Upper lobe of left lung (tissue), 6 donors: ENCODE data around the gene LGALS9. TPM values are rescaled to one million over a fixed set of nuclear protein-coding genes. Genes with fewer than 3 reads are reported as not detected.

ENCODE experiments used
- ATAC-seq, 2 donors: fragments of 200-7000 bp; cut with Tn5 transposase; one replicate each; pipeline ENCODE4 v1.9.1; 2022; ENCODE audit warnings: mild to moderate bottlenecking in 2 of 2, moderate library complexity in 2 of 2; ENCODE audit not compliant: low FRiP score in 2 of 2
- DNase-seq, 2 donors: peaks; one replicate each; pipeline ENCODE4 v3.0.0-alpha.2; 2019 to 2020
- H3K27ac ChIP-seq, 4 donors: fragments of 200-600 bp; sonication (generic); one replicate each; pipeline ENCODE4 v1.5.1; 2016 to 2019
- H3K27me3 ChIP-seq, 4 donors: fragments of 200-600 bp; sonication (generic); one replicate each; pipeline ENCODE4 v1.5.1; 2017 to 2019
- H3K36me3 ChIP-seq, 4 donors: fragments of 200-600 bp; sonication (generic); one replicate each; pipeline ENCODE4 v1.5.1; 2016 to 2019
- H3K4me1 ChIP-seq, 4 donors: fragments of 200-600 bp; sonication (generic); one replicate each; pipeline ENCODE4 v1.5.1; 2018 to 2019
- H3K4me3 ChIP-seq, 4 donors: fragments of 200-600 bp; sonication (generic); one replicate each; pipeline ENCODE4 v1.5.1; 2017 to 2019; ENCODE audit warnings: mild to moderate bottlenecking in 2 of 4, moderate library complexity in 1 of 4
- H3K9me3 ChIP-seq, 4 donors: fragments of 200-600 bp; sonication (generic); one replicate each; pipeline ENCODE4 v1.5.1; 2018 to 2019
- EP300 ChIP-seq, 4 donors: sonication (generic); formaldehyde crosslinking; IDR thresholded peaks; one replicate each; pipeline ENCODE4 v1.5.1; 2017; ENCODE audit warnings: antibody characterized with exemption in 4 of 4, control low read depth in 2 of 4
- POLR2A ChIP-seq, 4 donors: fragments of 450-650 bp; IDR thresholded peaks; one replicate each; pipeline ENCODE4 v1.5.1; 2016 to 2017; ENCODE audit warnings: antibody characterized with exemption in 4 of 4, mild to moderate bottlenecking in 2 of 4
- POLR2AphosphoS5 ChIP-seq, 2 donors: sonication (generic); formaldehyde crosslinking; IDR thresholded peaks; one replicate each; pipeline ENCODE4 v1.5.1; 2017; ENCODE audit warnings: antibody characterized with exemption in 2 of 2
- WGBS, 2 donors: methylation state at CpG; one replicate each; pipeline ENCODE4 v1.1.5; 2017 to 2018; 5-methylcytosine and 5-hydroxymethylcytosine counted together
- total RNA-seq, 6 donors: library from RNA; depleted of rRNA in 4 of 6; stranded (reverse); fragments of >200 nt in 4 of 6; gene quantifications; one replicate each; pipeline versions ENCODE4 v1.1.0 to v1.2.1, GENCODE V29; 2016 to 2021
- TF ChIP-seq, protein P1 (sequence below), 6 experiments: fragments of 450-650 bp in 4 of 6; fragments of 200-600 bp in 2 of 6; sonication (generic) in 2 of 6; IDR thresholded peaks; one replicate each; pipeline ENCODE4 v1.5.1; 2016 to 2019; ENCODE audit warnings: antibody characterized with exemption in 6 of 6
- donor health status: DM: no; HTN: no; CAD: no; lungs with moderate emphysema.
- donor health status: DM: no; HTN: yes; CAD: no; lungs with severe emphysema.

Gene LGALS9
- total RNA-seq, 6 donors from 2014 or later, result 64.6 to 238 (median 150) TPM

DNA sequence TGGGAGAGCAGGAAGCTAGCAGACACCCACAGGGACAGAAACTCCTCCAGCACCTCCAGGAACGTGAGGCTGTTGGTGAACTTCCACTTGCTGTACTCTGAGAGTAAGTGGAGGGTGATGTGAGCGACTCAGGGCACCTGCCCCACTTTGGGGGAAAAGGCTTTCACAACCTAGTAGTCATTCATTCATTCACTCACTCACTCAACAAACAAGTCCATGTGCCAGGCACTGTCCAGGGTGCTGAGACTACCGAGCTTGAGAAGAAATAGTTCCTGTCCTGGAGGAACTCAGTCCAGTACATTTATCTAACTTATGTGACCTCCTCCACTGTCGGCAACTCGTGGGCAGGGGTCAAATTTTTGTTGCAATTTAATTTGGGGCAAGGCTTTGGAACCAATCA lies 26.6 kb downstream of the LGALS9 start:
- H3K27ac ChIP-seq, result no peak overlapping the region
- no peaks in the 10 kb centered on the region for H3K4me1 ChIP-seq
- ATAC-seq (no peak), DNase-seq (no peak)
- no peaks in the 10 kb centered on the region for H3K36me3 ChIP-seq
- H3K9me3 ChIP-seq, result no peaks in the 10 kb centered on the region
- no peaks in the 10 kb centered on the region for H3K27me3 ChIP-seq
- TF ChIP-seq POLR2A (IDR thresholded peaks at IDR 0.05), result no peak
- TF ChIP-seq EP300 (IDR thresholded peaks at IDR 0.05), result no peak
- no peak for TF ChIP-seq POLR2AphosphoS5 (IDR thresholded peaks at IDR 0.05)
- TF ChIP-seq, protein P1, sequence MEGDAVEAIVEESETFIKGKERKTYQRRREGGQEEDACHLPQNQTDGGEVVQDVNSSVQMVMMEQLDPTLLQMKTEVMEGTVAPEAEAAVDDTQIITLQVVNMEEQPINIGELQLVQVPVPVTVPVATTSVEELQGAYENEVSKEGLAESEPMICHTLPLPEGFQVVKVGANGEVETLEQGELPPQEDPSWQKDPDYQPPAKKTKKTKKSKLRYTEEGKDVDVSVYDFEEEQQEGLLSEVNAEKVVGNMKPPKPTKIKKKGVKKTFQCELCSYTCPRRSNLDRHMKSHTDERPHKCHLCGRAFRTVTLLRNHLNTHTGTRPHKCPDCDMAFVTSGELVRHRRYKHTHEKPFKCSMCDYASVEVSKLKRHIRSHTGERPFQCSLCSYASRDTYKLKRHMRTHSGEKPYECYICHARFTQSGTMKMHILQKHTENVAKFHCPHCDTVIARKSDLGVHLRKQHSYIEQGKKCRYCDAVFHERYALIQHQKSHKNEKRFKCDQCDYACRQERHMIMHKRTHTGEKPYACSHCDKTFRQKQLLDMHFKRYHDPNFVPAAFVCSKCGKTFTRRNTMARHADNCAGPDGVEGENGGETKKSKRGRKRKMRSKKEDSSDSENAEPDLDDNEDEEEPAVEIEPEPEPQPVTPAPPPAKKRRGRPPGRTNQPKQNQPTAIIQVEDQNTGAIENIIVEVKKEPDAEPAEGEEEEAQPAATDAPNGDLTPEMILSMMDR (IDR thresholded peaks at IDR 0.05), result no peak
- no peak overlapping the region for H3K4me3 ChIP-seq
- WGBS, 2 donors, result 33 to 57% methylated on average over 3 to 5 of the region's 5 CpGs

DNA sequence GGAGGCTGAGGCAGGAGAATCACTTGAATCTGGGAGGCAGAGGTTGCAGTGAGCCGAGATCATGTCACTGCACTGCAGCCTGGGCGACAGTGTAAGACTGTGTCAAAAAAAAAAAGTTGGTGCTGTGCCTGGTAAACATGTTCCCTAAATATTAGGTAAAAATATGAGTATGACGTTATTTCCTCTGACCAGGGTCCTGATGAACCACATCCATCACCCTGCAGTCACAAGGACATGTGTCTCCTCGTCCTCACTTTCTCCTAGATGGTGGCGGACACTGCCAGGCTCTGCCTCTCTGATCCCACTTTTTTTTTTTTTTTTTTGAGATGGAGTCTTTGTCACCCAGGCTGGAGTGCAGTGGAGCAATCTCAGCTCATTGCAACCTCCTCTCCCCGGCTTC lies 28.7 kb downstream of the LGALS9 start:
- Histone ChIP-seq H3K27ac (no peak overlapping the region), H3K4me1 (no peaks in the 10 kb centered on the region), H3K27me3 (no peaks in the 10 kb centered on the region), H3K36me3 (no peaks in the 10 kb centered on the region), H3K9me3 (no peaks in the 10 kb centered on the region), H3K4me3 (no peak overlapping the region)
- TF ChIP-seq EP300 (IDR thresholded peaks at IDR 0.05) (no peak), POLR2A (IDR thresholded peaks at IDR 0.05) (no peak), POLR2AphosphoS5 (IDR thresholded peaks at IDR 0.05) (no peak)
- TF ChIP-seq, protein P1 (IDR thresholded peaks at IDR 0.05), result no peak
- WGBS, 2 donors, result 73 to 80% methylated on average over 6 of the region's 6 CpGs
- ATAC-seq (no peak), DNase-seq (no peak)

DNA sequence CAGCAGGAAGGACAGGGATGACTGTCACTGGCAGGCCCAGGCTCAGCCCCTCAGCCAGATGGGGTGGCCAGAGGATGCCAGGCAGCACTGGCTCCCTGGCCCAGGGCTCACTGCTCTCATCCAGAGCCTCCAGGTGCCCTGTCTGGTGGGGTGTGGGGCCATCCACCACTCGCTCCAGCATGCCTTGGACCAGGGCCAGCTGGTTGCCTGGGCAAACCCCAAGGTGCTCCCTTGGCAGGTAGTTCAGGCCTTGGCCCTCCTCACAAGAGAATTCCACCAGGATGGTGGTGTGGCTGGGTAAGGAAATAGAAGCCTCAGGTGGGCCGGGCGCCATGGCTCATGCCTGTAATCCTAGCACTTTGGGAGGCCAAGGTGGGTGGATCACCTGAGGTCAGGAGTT lies 29.4 kb downstream of the LGALS9 start:
- Histone ChIP-seq H3K4me3 (no peak overlapping the region), H3K27me3 (no peaks in the 10 kb centered on the region), H3K27ac (no peak overlapping the region), H3K4me1 (no peaks in the 10 kb centered on the region), H3K36me3 (no peaks in the 10 kb centered on the region), H3K9me3 (no peaks in the 10 kb centered on the region)
- no peak for DNase-seq
- ATAC-seq, result no peak
- TF ChIP-seq, protein P1 (IDR thresholded peaks at IDR 0.05), result no peak
- TF ChIP-seq EP300 (IDR thresholded peaks at IDR 0.05) (no peak), POLR2AphosphoS5 (IDR thresholded peaks at IDR 0.05) (no peak), POLR2A (IDR thresholded peaks at IDR 0.05) (no peak)
- WGBS, 2 donors, result 66 to 87% methylated on average over 3 of the region's 3 CpGs

DNA sequence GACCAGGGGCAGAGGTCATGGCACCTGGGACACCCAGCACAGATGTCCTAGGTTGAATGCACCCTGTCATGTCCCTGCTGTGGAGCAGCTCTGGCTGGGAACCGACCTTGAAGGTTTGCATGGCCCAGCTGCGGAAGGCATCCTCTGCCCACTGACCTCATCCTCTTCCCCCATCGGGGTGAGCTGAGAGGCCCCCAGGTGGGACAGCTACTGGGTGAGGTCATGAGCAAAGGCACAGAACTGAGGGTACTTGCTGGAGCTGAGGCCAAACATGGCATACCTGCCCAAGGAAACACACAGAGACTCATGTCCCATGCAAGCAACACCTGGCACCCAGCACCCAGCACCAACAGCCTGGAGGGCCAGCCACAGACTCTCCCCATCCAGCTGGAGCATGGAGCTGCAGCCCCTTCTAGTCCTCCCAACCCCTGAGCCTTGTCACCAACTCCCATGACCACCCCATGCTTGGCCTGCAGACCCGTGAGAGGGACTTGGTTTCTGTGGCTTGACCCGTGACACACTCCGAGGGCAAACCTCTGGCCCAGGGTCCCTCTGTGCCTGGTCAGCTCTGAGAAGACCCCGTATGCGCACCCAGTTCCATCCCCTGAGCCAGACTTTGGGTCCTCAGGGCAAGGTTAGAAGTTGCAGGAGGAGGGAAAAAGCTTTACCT lies 33.1 kb downstream of the LGALS9 start:
- no peaks in the 10 kb centered on the region for H3K36me3 ChIP-seq
- H3K27me3 ChIP-seq, result no peaks in the 10 kb centered on the region
- no peak for DNase-seq
- TF ChIP-seq POLR2AphosphoS5 (IDR thresholded peaks at IDR 0.05), result no peak
- no peak for TF ChIP-seq EP300 (IDR thresholded peaks at IDR 0.05)
- no peak for TF ChIP-seq POLR2A (IDR thresholded peaks at IDR 0.05)
- TF ChIP-seq, protein P1 (IDR thresholded peaks at IDR 0.05), result no peak
- 93 to 94% methylated on average over 7 to 8 of the region's 8 CpGs for WGBS, 2 donors
- no peaks in the 10 kb centered on the region for H3K9me3 ChIP-seq
- no peak overlapping the region for H3K4me3 ChIP-seq
- no peak overlapping the region for H3K27ac ChIP-seq
- no peak for ATAC-seq
- no peaks in the 10 kb centered on the region for H3K4me1 ChIP-seq

DNA sequence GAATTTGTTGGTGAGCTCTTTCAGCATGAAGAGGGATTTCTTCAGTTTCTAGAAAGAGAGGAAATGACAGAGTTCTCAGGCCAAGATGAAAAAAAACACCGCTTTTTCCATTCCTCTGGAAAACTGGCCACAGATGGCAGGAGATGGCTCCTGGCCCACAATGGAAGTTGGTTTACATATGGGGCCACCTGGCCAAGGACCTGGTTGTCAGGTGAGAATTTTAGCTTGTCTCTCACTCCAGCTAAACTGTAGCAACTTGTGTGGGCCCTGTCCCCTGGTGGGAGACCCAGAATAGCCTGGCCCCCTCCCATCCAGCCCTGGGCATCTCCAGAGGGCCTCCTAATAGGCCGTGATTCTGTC lies 33.6 kb downstream of the LGALS9 start:
- no peak for ATAC-seq
- no peak for TF ChIP-seq POLR2AphosphoS5 (IDR thresholded peaks at IDR 0.05)
- TF ChIP-seq POLR2A (IDR thresholded peaks at IDR 0.05), result no peak
- TF ChIP-seq, protein P1 (IDR thresholded peaks at IDR 0.05), result no peak
- TF ChIP-seq EP300 (IDR thresholded peaks at IDR 0.05), result no peak
- Histone ChIP-seq H3K27ac (no peak overlapping the region), H3K27me3 (no peaks in the 10 kb centered on the region), H3K4me3 (no peak overlapping the region), H3K9me3 (no peaks in the 10 kb centered on the region), H3K36me3 (no peaks in the 10 kb centered on the region), H3K4me1 (no peaks in the 10 kb centered on the region)
- no peak for DNase-seq
- WGBS, 2 donors, result 66 to 68% methylated on average over 2 of the region's 2 CpGs
